Mucosa of descending colon (tissue), 3 donors: ENCODE measurements around the gene GOLM1. TPM values are rescaled to one million over a fixed set of nuclear protein-coding genes. Genes with fewer than 3 reads are reported as not detected.

Experiments used
- ATAC-seq: fragments of 200-7000 bp; cut with Tn5 transposase; one replicate; pipeline ENCODE4 v1.9.1; 2020; ENCODE audit warnings: mild to moderate bottlenecking, moderate library complexity
- DNase-seq, 3 donors: peaks; one replicate each; pipeline ENCODE4 v3.0.0-alpha.2; 2020
- H3K36me3 ChIP-seq: fragments of 200-600 bp; one replicate; pipeline ENCODE4 v1.8.0; 2021; ENCODE audit warnings: low read depth, mild to moderate bottlenecking
- H3K4me1 ChIP-seq: fragments of 200-600 bp; one replicate; pipeline ENCODE4 v1.8.0; 2021; ENCODE audit warnings: low read depth, mild to moderate bottlenecking
- H3K4me3 ChIP-seq: fragments of 200-600 bp; one replicate; pipeline ENCODE4 v1.8.0; 2021; ENCODE audit warnings: mild to moderate bottlenecking
- H3K9me3 ChIP-seq: fragments of 200-600 bp; one replicate; pipeline ENCODE4 v1.8.0; 2021; ENCODE audit warnings: mild to moderate bottlenecking
- CTCF ChIP-seq: fragments of 200-600 bp; IDR thresholded peaks from one replicate; pipeline ENCODE4 v1.8.0; 2022; ENCODE audit warnings: antibody characterized with exemption, mild to moderate bottlenecking
- intact Hi-C, 2 donors: fragments of 100-400 bp; cut with DNase I in 1 of 2; cut with micrococcal nuclease in 1 of 2; formaldehyde crosslinking; loops; one replicate each; pipeline versions ENCODE4 v1.11.0 to v1.11.1; 2022; cut with DNase I, micrococcal nuclease
- total RNA-seq, 3 donors: library from RNA; stranded (reverse); fragmentation: NEBNext Ultra II Directional in 2 of 3; extraction: Animal tissue kit (Norgen Biotek cat#: 25700) in 2 of 3; gene quantifications; one replicate each; pipeline versions ENCODE4 v1.2.1 to v1.2.4, GENCODE V29; 2021 to 2023
- donor health status: DM: no; HTN: no; CAD: no; lungs with moderate emphysema.
- donor health status: DM: no; HTN: no; CAD: no.
- donor health status: DM: no; HTN: yes; CAD: no.

Gene GOLM1
- total RNA-seq, 3 donors from 2014 or later: 172 to 414 (median 333) TPM

- no peak for DNase-seq
- H3K4me1 ChIP-seq: no peaks in the 10 kb centered on the region
- TF ChIP-seq CTCF: no peak
- no peak overlapping the region for H3K4me3 ChIP-seq
- no peaks in the 10 kb centered on the region for H3K36me3 ChIP-seq
- ATAC-seq: no peak
- intact Hi-C loops: no loop called here
- no peaks in the 10 kb centered on the region for H3K9me3 ChIP-seq
Measured at GRCh38 chr9:85987236-85987635, 112.1 kb downstream of the GOLM1 start.

- no peak for TF ChIP-seq CTCF
- DNase-seq: no peak
- intact Hi-C loops: no loop called here
Measured at GRCh38 chr9:85984457-85984856, 114.9 kb downstream of the GOLM1 start.

GRCh38 chr9:85981369-85981768 is 118.0 kb downstream of the GOLM1 start:
- TF ChIP-seq CTCF: no peak
- no peaks in the 10 kb centered on the region for H3K9me3 ChIP-seq
- no peaks in the 10 kb centered on the region for H3K36me3 ChIP-seq
- no peaks in the 10 kb centered on the region for H3K4me1 ChIP-seq
- no peak for ATAC-seq
- DNase-seq: no peak
- H3K4me3 ChIP-seq: no peak overlapping the region
- intact Hi-C loops: no loop called here

More at GRCh38 chr9:85984457-85984856, 114.9 kb downstream of the GOLM1 start:
- no peak for ATAC-seq
- Histone ChIP-seq H3K9me3 (no peaks in the 10 kb centered on the region), H3K4me1 (no peaks in the 10 kb centered on the region), H3K36me3 (no peaks in the 10 kb centered on the region), H3K4me3 (no peak overlapping the region)

GRCh38 chr9:85978496-85978895 is 120.9 kb downstream of the GOLM1 start:
- H3K4me3 ChIP-seq: no peak overlapping the region
- ATAC-seq: no peak
- no peaks in the 10 kb centered on the region for H3K9me3 ChIP-seq
- H3K36me3 ChIP-seq: no peaks in the 10 kb centered on the region
- intact Hi-C loops: no loop called here
- DNase-seq: no peak
- no peaks in the 10 kb centered on the region for H3K4me1 ChIP-seq
- TF ChIP-seq CTCF: no peak

Other genes starting within 250 kb of the GOLM1 start
- gene NAA35, start 158.4 kb downstream of the GOLM1 start, total RNA-seq: 10 to 100 TPM; 29.7 to 37.4 (median 31.0) TPM
- under 1 TPM in 1 of 3 donors, not detected in 2; 0.35 TPM for gene C9orf153, start 160.1 kb upstream of the GOLM1 start, total RNA-seq
- gene ISCA1, start 183.0 kb upstream of the GOLM1 start, total RNA-seq: 10 to 100 TPM; 24.1 to 36.6 (median 31.4) TPM